Esophagus (tissue), 2 donors: ENCODE data around the gene CMTR1. TPM values are rescaled to one million over a fixed set of nuclear protein-coding genes. Genes with fewer than 3 reads are reported as not detected.
"Not testable (repeated sequence)": the region's sequence is repeated elsewhere in the genome, so short reads cannot be mapped to it uniquely, and the experiment has no call there.

Experiments
- H3K27ac ChIP-seq, 2 donors: one replicate each; pipeline ENCODE4 v1.5.1; 2013; ENCODE audit warnings: low read depth in 2 of 2, mild to moderate bottlenecking in 2 of 2, inconsistent platforms in 1 of 2, low read length in 1 of 2, moderate library complexity in 1 of 2
- H3K27me3 ChIP-seq, 2 donors: one replicate each; pipeline ENCODE4 v1.6.1; 2013; ENCODE audit warnings: low read length in 2 of 2, control low read depth in 1 of 2, mild to moderate bottlenecking in 1 of 2; ENCODE audit not compliant: insufficient read depth in 2 of 2, control insufficient read depth in 1 of 2
- H3K36me3 ChIP-seq, 2 donors: one replicate each; pipeline ENCODE4 v1.6.1; 2013; ENCODE audit warnings: low read length in 1 of 2; ENCODE audit not compliant: control insufficient read depth in 2 of 2, insufficient read depth in 2 of 2
- H3K4me1 ChIP-seq, 2 donors: one replicate each; pipeline ENCODE4 v1.6.1; 2013; ENCODE audit warnings: low read length in 1 of 2; ENCODE audit not compliant: control insufficient read depth in 2 of 2, insufficient read depth in 2 of 2
- H3K4me3 ChIP-seq, 2 donors: one replicate each; pipeline ENCODE4 v1.5.1; 2013; ENCODE audit warnings: low read length in 2 of 2, mild to moderate bottlenecking in 2 of 2, low read depth in 1 of 2, moderate library complexity in 1 of 2
- H3K9me3 ChIP-seq, 2 donors: one replicate each; pipeline ENCODE4 v1.6.1; 2013; ENCODE audit warnings: mild to moderate bottlenecking in 2 of 2, low read depth in 1 of 2, low read length in 1 of 2, moderate library complexity in 1 of 2; ENCODE audit not compliant: control insufficient read depth in 2 of 2, insufficient read depth in 1 of 2
- WGBS, 2 donors: extraction: QIAGEN DNeasy Blood & Tissue Kit; methylation state at CpG; one replicate each; pipeline ENCODE4 v1.1.7; 2013; 5-methylcytosine and 5-hydroxymethylcytosine counted together
- polyA plus RNA-seq, 2 donors: library from polyadenylated mRNA; stranded (reverse); fragments of 200-250 nt; gene quantifications; one replicate each; pipeline ENCODE4 v1.2.3, GENCODE V29; 2013
- donor health status: healthy with polysubstance abuse.
- donor health status: Bipolar disorder and iron deficiency.

Gene CMTR1
- polyA plus RNA-seq, 2 donors: 10.5 to 12.0 TPM

- peaks cover 2 to 11% of the 10 kb centered on the region in 2 donors for H3K36me3 ChIP-seq
- peak overlapping the region; percentile 71 to 89 for H3K27ac ChIP-seq
- no peaks in the 10 kb centered on the region for H3K9me3 ChIP-seq
- no peaks in the 10 kb centered on the region for H3K27me3 ChIP-seq
- peak overlapping the region; percentile 88 to 94 for H3K4me3 ChIP-seq
- WGBS, 2 donors: 9 to 10% methylated on average over 7 of the region's 7 CpGs
- peaks cover 0 to 3% of the 10 kb centered on the region in 2 donors for H3K4me1 ChIP-seq
Measured at GRCh38 chr6:37432590-37432915, 468 bp upstream of the CMTR1 start.

- no peaks in the 10 kb centered on the region for H3K27me3 ChIP-seq
Measured at GRCh38 chr6:37433657-37434271, 743 bp downstream of the CMTR1 start.

GRCh38 chr6:37435373-37435772 is 2.4 kb downstream of the CMTR1 start:
- Histone ChIP-seq H3K4me3 (no peak overlapping the region), H3K36me3 (peaks cover 2 to 11% of the 10 kb centered on the region in 2 donors), H3K4me1 (peaks cover 0 to 3% of the 10 kb centered on the region in 2 donors), H3K27me3 (no peaks in the 10 kb centered on the region), H3K9me3 (no peaks in the 10 kb centered on the region), H3K27ac (no peak overlapping the region)
- 77 to 82% methylated on average over 4 of the region's 4 CpGs for WGBS, 2 donors

More at GRCh38 chr6:37433657-37434271, 743 bp downstream of the CMTR1 start:
- no peaks in the 10 kb centered on the region for H3K9me3 ChIP-seq
- H3K4me3 ChIP-seq: peak overlapping the region; percentile 88 to 94
- peaks cover 2 to 11% of the 10 kb centered on the region in 2 donors for H3K36me3 ChIP-seq
- 5 to 6% methylated on average over 13 of the region's 13 CpGs for WGBS, 2 donors
- H3K27ac ChIP-seq: peak overlapping the region; percentile 87 to 89
- peaks cover 0 to 3% of the 10 kb centered on the region in 2 donors for H3K4me1 ChIP-seq

GRCh38 chr6:37435816-37436215 is 2.8 kb downstream of the CMTR1 start:
- no peak overlapping the region for H3K4me3 ChIP-seq
- no peak overlapping the region for H3K27ac ChIP-seq
- H3K27me3 ChIP-seq: no peaks in the 10 kb centered on the region
- peaks cover 2 to 11% of the 10 kb centered on the region in 2 donors for H3K36me3 ChIP-seq
- peaks cover 0 to 3% of the 10 kb centered on the region in 2 donors for H3K4me1 ChIP-seq
- no peaks in the 10 kb centered on the region for H3K9me3 ChIP-seq
- 82 to 88% methylated on average over 5 of the region's 5 CpGs for WGBS, 2 donors

DNA sequence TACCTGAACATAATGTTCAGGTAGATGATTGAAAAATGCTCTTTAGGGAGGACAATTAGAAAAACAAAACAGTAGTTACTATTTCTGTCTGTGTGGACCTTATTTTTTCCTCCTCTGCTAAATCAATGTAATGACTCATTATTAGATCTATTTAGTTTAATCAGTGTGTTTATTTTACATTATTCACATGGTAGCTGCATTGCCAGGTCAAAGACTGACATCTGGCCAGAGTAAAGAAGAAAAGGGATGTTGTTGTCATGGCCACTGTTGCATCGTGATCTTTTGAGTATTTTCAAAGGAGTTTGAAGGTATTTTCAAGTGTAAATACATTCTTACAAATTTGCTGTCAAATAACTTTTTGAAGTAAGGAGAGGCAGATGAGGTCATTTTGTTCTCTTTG is 5.9 kb downstream of the CMTR1 start:
- Histone ChIP-seq H3K27ac (no peak overlapping the region), H3K27me3 (no peaks in the 10 kb centered on the region), H3K36me3 (peaks cover 2 to 11% of the 10 kb centered on the region in 2 donors), H3K9me3 (no peaks in the 10 kb centered on the region), H3K4me1 (peaks cover 0 to 5% of the 10 kb centered on the region in 2 donors), H3K4me3 (no peak overlapping the region)
- WGBS, 2 donors: 29 to 40% methylated on average over 1 of the region's 1 CpG

DNA sequence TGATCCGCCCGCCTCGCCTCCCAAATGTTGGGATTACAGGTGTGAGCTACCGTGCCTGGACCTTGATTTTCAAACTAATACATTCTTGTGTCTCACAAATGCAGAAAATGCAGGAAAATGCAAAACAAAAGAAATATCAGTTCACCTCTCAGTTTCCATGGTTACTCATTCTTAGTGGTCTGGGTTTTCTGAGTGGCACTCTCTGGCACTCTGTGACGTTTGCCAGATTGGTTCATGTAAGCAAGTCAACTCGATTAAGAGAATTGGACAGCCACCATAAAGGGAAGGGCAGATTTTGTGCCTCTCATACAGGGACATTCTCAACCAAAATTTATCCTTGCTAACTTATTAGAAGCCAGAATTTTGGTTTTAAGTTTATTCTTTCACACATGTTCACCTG is 8.6 kb downstream of the CMTR1 start:
- peaks cover 3 to 7% of the 10 kb centered on the region in 2 donors for H3K36me3 ChIP-seq
- WGBS, 2 donors: 83 to 84% methylated on average over 6 of the region's 6 CpGs
- H3K4me3 ChIP-seq: no peak overlapping the region
- H3K4me1 ChIP-seq: peaks cover 0 to 2% of the 10 kb centered on the region in 2 donors
- H3K27me3 ChIP-seq: no peaks in the 10 kb centered on the region
- no peak overlapping the region for H3K27ac ChIP-seq
- H3K9me3 ChIP-seq: no peaks in the 10 kb centered on the region

DNA sequence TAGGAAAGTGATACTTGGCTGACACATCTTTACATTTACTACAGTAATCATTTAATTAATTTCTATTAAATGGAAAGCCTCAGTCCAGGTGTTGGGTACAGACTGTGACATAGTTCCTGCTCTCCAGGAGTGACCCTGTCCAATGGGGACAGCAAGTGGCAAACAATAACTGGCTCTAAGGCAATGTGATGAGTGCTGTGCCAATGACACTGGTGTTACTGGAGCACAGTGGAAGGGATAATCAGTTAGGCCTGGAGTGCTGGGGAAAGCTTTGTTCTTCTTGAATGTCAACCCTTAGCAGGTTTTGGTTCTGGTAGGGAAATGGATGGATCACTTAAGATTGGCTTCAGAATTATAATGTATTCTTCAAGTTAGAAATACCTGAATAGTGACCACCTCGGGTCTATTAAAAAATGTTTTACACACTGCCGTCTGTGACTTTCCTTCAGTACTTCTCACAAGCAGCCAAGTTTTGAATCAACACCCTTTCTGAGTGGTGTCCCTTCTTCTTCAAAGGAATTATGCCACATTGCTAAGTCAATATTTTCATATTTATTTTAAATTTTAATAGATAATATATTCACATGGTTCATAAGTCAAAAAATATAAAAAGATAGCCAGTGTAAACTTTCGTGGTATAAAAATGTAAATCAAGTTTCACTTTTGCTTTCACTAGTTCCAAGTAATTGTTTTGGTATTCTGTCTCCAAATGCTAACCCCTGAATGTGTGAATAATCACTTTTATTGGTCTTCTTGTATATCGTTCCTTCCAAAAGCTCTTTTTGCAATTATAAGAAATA is 9.6 kb downstream of the CMTR1 start:
- Histone ChIP-seq H3K4me1 (peaks cover 0 to 2% of the 10 kb centered on the region in 2 donors), H3K9me3 (no peaks in the 10 kb centered on the region), H3K4me3 (peak overlapping the region in 1 of 2 donors; percentile 8), H3K27ac (peak overlapping the region; percentile 12 to 47), H3K27me3 (no peaks in the 10 kb centered on the region), H3K36me3 (peaks cover 6 to 8% of the 10 kb centered on the region in 2 donors)
- WGBS, 2 donors: 11 to 22% methylated on average over 4 of the region's 4 CpGs

DNA sequence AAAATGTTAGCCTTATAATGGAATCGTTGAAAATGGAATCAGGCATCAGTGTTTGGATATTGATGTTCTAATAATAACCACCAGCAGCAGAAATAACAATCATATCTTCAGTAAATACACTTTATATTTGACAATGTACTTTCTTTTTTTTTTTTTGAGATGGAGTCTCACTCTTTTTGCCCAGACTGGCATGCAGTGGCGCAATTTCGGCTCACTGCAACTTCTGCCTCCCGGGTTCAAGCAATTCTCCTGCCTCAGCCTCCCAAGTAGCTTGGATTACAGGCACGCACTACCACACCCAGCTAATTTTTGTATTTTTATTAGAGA is 10.2 kb downstream of the CMTR1 start:
- 73 to 83% methylated on average over 5 of the region's 5 CpGs for WGBS, 2 donors
- H3K27me3 ChIP-seq, H3K9me3 ChIP-seq, H3K4me1 ChIP-seq, H3K27ac ChIP-seq, H3K36me3 ChIP-seq: not testable (repeated sequence)
- peak overlapping the region in 1 of 2 donors; percentile 8 for H3K4me3 ChIP-seq

DNA sequence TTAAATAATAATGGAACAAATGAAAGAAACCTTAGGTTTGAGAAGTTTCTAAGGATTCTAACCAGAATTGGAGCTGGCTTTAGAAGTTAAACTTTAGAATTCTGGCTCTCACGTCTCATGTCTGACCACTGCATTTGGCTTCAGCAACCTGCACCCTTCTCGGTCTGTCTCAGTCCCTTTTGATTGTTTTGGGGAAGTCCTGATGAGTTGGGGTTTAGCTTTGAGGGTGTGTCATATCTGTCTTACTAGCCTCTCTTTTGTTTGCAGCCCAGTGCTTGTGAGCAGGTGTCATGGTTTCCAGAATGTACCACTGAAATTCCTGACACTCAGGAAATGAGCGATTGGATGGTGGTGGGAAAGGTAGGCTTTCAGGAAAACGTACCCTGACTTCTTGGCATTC is 17.0 kb downstream of the CMTR1 start:
- no peaks in the 10 kb centered on the region for H3K4me1 ChIP-seq
- H3K27ac ChIP-seq: no peak overlapping the region
- H3K27me3 ChIP-seq: no peaks in the 10 kb centered on the region
- 81 to 90% methylated on average over 4 of the region's 4 CpGs for WGBS, 2 donors
- H3K4me3 ChIP-seq: no peak overlapping the region
- peaks cover 17 to 22% of the 10 kb centered on the region in 2 donors for H3K36me3 ChIP-seq
- H3K9me3 ChIP-seq: no peaks in the 10 kb centered on the region
